ENCODE measurements around the gene QPCTL.

QPCTL gene

GRCh38 chr19:45667620-45668341 is 24.7 kb upstream of the QPCTL start, which contains the start of gene GIPR:
Gene GIPR (plus strand): TSS chr19:45668221. CDS start chr19:45669521, 1,300 bp downstream.
- Histone ChIP-seq H3K9me3 (no peaks in the 10 kb centered on the region), H3K4me1 (ENCODE audit: control insufficient read depth in 1 of 2, insufficient read depth in 1 of 2, low read depth in 1 of 2, low read length in 1 of 2) (peaks cover 31 to 33% of the 10 kb centered on the region in 2 experiments), H3K27ac (no peak within 1 kb of the TSS), H3K36me3 (no peaks in the 10 kb centered on the region), H3K4me3 (ENCODE audit: low read depth in 1 of 2, low read length in 1 of 2) (peak within 1 kb of the TSS; percentile 36 to 44), H3K27me3 (peaks cover 77% of the 10 kb centered on the region)
- TF ChIP-seq CTCF (IDR thresholded peaks at IDR 0.05): no peak

GRCh38 chr19:45668342-45668871 is 24.1 kb upstream of the QPCTL start:
- H3K36me3 ChIP-seq: no peaks in the 10 kb centered on the region
- peaks cover 31 to 33% of the 10 kb centered on the region in 2 experiments for H3K4me1 ChIP-seq (ENCODE audit: control insufficient read depth in 1 of 2, insufficient read depth in 1 of 2, low read depth in 1 of 2, low read length in 1 of 2)
- peaks cover 83% of the 10 kb centered on the region for H3K27me3 ChIP-seq
- H3K27ac ChIP-seq: no peak overlapping the region
- no peak for TF ChIP-seq CTCF (IDR thresholded peaks at IDR 0.05)
- H3K9me3 ChIP-seq: no peaks in the 10 kb centered on the region
- H3K4me3 ChIP-seq (ENCODE audit: low read depth in 1 of 2, low read length in 1 of 2): peak overlapping the region; percentile 36 to 44

DNA sequence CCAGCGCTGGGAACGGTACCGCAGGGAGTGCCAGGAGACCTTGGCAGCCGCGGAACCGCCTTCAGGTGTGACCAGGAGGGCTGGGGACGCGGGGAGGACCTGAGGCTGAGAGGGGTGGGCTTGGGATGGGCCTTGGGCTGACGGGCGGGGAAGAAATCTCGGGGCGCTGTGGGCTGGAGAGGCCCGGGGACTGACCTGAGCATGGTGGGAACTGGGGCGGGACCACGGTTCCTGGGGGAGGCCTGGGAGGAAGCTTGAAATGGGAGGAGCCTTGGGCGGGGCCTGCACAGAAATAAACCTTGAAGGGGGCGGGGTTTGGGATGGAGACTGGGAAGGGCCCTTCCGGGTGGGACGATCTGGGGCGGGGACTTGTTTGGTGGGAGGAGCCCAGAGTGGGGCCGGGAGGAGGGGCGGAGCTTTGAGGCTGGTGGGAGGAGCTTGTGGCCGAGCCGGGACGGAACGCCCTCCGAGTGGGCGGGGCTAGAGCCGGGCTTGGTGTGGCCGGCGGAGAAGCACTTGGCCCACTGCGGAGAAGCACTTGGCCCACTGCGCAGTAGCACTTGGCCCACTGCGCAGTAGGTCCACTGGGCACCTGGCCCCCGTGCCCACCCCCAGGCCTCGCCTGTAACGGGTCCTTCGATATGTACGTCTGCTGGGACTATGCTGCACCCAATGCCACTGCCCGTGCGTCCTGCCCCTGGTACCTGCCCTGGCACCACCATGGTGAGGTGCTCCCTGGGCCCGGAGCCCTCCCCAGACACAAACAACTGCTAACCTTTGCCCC is 21.6 kb upstream of the QPCTL start:
- Histone ChIP-seq H3K4me3 (ENCODE audit: low read depth in 1 of 2, low read length in 1 of 2) (no peak overlapping the region), H3K9me3 (no peaks in the 10 kb centered on the region), H3K36me3 (no peaks in the 10 kb centered on the region), H3K4me1 (ENCODE audit: control insufficient read depth in 1 of 2, insufficient read depth in 1 of 2, low read depth in 1 of 2, low read length in 1 of 2) (peaks cover 31 to 33% of the 10 kb centered on the region in 2 experiments), H3K27ac (no peak overlapping the region), H3K27me3 (peaks cover 100% of the 10 kb centered on the region)
- no peak for TF ChIP-seq CTCF (IDR thresholded peaks at IDR 0.05)

- Histone ChIP-seq H3K27ac (no peak overlapping the region), H3K27me3 (peaks cover 100% of the 10 kb centered on the region), H3K4me3 (ENCODE audit: low read depth in 1 of 2, low read length in 1 of 2) (no peak overlapping the region), H3K4me1 (ENCODE audit: control insufficient read depth in 1 of 2, insufficient read depth in 1 of 2, low read depth in 1 of 2, low read length in 1 of 2) (peaks cover 27% of the 10 kb centered on the region in 2 experiments), H3K9me3 (no peaks in the 10 kb centered on the region), H3K36me3 (no peaks in the 10 kb centered on the region)
- TF ChIP-seq CTCF (IDR thresholded peaks at IDR 0.05): no peak
Observed at GRCh38 chr19:45674946-45675345, 17.5 kb upstream of the QPCTL start.

DNA sequence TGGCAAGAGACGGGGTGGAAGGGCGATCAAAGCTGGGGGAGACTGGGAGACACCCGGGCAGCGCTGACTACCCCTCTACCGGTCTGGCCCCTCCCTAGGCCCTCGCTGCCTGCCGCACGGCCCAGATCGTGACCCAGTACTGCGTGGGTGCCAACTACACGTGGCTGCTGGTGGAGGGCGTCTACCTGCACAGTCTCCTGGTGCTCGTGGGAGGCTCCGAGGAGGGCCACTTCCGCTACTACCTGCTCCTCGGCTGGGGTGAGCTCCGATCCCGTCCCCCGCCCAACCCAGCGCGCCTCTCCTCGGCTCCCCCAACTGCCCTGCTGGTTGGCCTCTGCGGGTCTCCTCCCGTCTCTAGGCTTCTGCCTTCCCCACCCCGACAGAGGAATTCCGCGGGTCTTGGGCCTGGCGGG is 15.6 kb upstream of the QPCTL start:
- Histone ChIP-seq H3K9me3 (no peaks in the 10 kb centered on the region), H3K27me3 (peaks cover 97% of the 10 kb centered on the region), H3K27ac (no peak overlapping the region), H3K4me1 (ENCODE audit: control insufficient read depth in 1 of 2, insufficient read depth in 1 of 2, low read depth in 1 of 2, low read length in 1 of 2) (peaks cover 25 to 31% of the 10 kb centered on the region in 2 experiments), H3K36me3 (no peaks in the 10 kb centered on the region), H3K4me3 (ENCODE audit: low read depth in 1 of 2, low read length in 1 of 2) (peak overlapping the region; percentile 32 to 34)
- no peak for TF ChIP-seq CTCF (IDR thresholded peaks at IDR 0.05)

Data from neutrophil (primary cell).